ENCODE data around the gene TUBGCP2. TPM values are rescaled to one million over a fixed set of nuclear protein-coding genes. Genes with fewer than 3 reads are reported as not detected.
A peak's percentile ranks its signal among the peaks of the same experiment; 100 is the strongest.

The TUBGCP2 gene
- total and polyA plus RNA-seq, 9 of the 15 experiments (the other 6 are each of a cell fraction or from before 2014, with no cell fraction given), result 4.3 to 56.6 (median 28.4) TPM

DNA sequence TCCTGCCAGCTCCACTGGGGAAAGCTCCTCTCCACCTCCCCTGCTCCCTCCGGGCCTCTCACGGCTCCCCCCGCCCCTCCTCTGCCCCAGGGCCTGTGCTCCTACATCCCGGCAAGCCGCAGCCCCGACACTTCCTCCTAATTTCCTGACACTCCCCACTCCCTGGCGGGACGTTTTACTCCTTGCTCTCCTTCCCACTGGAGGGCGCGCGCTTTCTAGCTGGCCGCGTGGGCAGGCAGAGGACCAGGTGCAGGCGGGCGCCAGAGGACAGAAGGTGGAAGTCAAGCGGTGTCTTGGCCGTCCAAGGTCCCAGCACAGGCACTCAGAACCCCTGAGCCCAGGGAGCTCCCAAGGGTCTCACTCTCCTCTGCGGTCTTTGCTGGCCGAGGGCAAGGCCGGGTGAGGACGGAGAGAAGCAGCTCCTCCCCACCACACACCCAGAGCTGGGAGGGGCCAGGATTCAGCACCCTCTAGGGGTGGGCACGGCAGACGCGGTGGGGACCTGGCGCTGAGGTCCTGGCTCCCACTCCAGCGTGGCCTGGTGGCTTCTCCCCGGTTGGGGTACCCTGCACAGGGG, 51.1 kb downstream of the TUBGCP2 start (continued):
- TF ChIP-seq, protein P1, sequence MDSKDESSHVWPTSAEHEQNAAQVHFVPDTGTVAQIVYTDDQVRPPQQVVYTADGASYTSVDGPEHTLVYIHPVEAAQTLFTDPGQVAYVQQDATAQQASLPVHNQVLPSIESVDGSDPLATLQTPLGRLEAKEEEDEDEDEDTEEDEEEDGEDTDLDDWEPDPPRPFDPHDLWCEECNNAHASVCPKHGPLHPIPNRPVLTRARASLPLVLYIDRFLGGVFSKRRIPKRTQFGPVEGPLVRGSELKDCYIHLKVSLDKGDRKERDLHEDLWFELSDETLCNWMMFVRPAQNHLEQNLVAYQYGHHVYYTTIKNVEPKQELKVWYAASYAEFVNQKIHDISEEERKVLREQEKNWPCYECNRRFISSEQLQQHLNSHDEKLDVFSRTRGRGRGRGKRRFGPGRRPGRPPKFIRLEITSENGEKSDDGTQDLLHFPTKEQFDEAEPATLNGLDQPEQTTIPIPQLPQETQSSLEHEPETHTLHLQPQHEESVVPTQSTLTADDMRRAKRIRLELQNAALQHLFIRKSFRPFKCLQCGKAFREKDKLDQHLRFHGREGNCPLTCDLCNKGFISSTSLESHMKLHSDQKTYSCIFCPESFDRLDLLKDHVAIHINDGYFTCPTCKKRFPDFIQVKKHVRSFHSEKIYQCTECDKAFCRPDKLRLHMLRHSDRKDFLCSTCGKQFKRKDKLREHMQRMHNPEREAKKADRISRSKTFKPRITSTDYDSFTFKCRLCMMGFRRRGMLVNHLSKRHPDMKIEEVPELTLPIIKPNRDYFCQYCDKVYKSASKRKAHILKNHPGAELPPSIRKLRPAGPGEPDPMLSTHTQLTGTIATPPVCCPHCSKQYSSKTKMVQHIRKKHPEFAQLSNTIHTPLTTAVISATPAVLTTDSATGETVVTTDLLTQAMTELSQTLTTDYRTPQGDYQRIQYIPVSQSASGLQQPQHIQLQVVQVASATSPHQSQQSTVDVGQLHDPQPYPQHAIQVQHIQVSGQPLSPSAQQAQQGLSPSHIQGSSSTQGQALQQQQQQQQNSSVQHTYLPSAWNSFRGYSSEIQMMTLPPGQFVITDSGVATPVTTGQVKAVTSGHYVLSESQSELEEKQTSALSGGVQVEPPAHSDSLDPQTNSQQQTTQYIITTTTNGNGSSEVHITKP (IDR thresholded peaks at IDR 0.05; ENCODE audit: partially characterized antibody), result peak; percentile 69
- TF ChIP-seq MXI1 (IDR thresholded peaks at IDR 0.05; ENCODE audit: low read depth, low read length), result no peak
- peak; percentile 58 to 68; a peak in 3 of 4 replicates for TF ChIP-seq MAZ (CRISPR knock-in tag; conservative IDR thresholded peaks at IDR 0.05 in 1 of 2, IDR thresholded peaks at IDR 0.05 in 1 of 2)
- TF ChIP-seq ZSCAN29 (IDR thresholded peaks at IDR 0.05), result no peak
- no peak for TF ChIP-seq BCLAF1 (IDR thresholded peaks at IDR 0.05; ENCODE audit: borderline replicate concordance in 1 of 2, control insufficient read depth in 1 of 2, low read depth in 2 of 2, low read length in 1 of 2)
- no peak for TF ChIP-seq ZNF75A (CRISPR knock-in tag; IDR thresholded peaks at IDR 0.05)
- TF ChIP-seq ESRRB (CRISPR knock-in tag; IDR thresholded peaks at IDR 0.05; ENCODE audit: borderline replicate concordance), result no peak
- peak; percentile 56 to 72 for TF ChIP-seq RAD21 (CRISPR knock-in tag; conservative IDR thresholded peaks at IDR 0.05 in 1 of 2, IDR thresholded peaks at IDR 0.05 in 1 of 2)
- TF ChIP-seq NFIX (CRISPR knock-in tag; IDR thresholded peaks at IDR 0.05; ENCODE audit: low read depth), result no peak
- no peak for TF ChIP-seq SRSF1 (IDR thresholded peaks at IDR 0.05; ENCODE audit: low read depth, low read length)
- TF ChIP-seq PYGO2 (tag; IDR thresholded peaks at IDR 0.05), result no peak
- TF ChIP-seq CEBPG (CRISPR knock-in tag; IDR thresholded peaks at IDR 0.05), result no peak
- no peak for TF ChIP-seq CEBPG (tag; conservative IDR thresholded peaks at IDR 0.05 in 1 of 2, IDR thresholded peaks at IDR 0.05 in 1 of 2)
- peak; percentile 33; the same call in 1 of the 2 replicates for TF ChIP-seq ARID1B (IDR thresholded peaks at IDR 0.05)
- TF ChIP-seq NFRKB (IDR thresholded peaks at IDR 0.05; ENCODE audit: low read depth), result no peak
- TF ChIP-seq SMAD2 (IDR thresholded peaks at IDR 0.05; ENCODE audit: low read depth, low read length), result no peak
- TF ChIP-seq, protein P2, sequence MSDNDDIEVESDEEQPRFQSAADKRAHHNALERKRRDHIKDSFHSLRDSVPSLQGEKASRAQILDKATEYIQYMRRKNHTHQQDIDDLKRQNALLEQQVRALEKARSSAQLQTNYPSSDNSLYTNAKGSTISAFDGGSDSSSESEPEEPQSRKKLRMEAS (CRISPR knock-in tag; IDR thresholded peaks at IDR 0.05), result peak; percentile 59; the same call in 1 of the 2 replicates
- TF ChIP-seq, protein P3, sequence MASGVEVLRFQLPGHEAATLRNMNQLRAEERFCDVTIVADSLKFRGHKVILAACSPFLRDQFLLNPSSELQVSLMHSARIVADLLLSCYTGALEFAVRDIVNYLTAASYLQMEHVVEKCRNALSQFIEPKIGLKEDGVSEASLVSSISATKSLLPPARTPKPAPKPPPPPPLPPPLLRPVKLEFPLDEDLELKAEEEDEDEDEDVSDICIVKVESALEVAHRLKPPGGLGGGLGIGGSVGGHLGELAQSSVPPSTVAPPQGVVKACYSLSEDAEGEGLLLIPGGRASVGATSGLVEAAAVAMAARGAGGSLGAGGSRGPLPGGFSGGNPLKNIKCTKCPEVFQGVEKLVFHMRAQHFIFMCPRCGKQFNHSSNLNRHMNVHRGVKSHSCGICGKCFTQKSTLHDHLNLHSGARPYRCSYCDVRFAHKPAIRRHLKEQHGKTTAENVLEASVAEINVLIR (CRISPR knock-in tag; IDR thresholded peaks at IDR 0.05), result no peak
- TF ChIP-seq SNRNP70 (optimal IDR thresholded peaks at IDR 0.05; ENCODE audit: low read depth, low read length), result no peak
- TF ChIP-seq RHOXF2B (CRISPR knock-in tag; conservative IDR thresholded peaks at IDR 0.05), result no peak
